Left lung (tissue), 10 donors: ENCODE data around the gene SBF1. TPM values are rescaled to one million over a fixed set of nuclear protein-coding genes. Genes with fewer than 3 reads are reported as not detected.
A peak's percentile ranks its signal among the peaks of the same experiment; 100 is the strongest.

Source experiments
- ATAC-seq: fragments of 200-7000 bp; cut with Tn5 transposase; one replicate; pipeline ENCODE4 v1.9.1; 2020; ENCODE audit warnings: moderate library complexity
- DNase-seq, 4 donors: peaks; one replicate each; pipeline ENCODE4 v3.0.0-alpha.2; 2013 to 2020
- H3K27ac ChIP-seq, 2 donors: fragments of 200-600 bp; sonication (generic) in 1 of 2; one replicate each; pipeline versions ENCODE4 v1.5.0 to v1.8.0; 2020 to 2021
- H3K27me3 ChIP-seq, 2 donors: fragments of 200-600 bp; sonication (generic) in 1 of 2; one replicate each; pipeline versions ENCODE4 v1.5.0 to v1.8.0; 2020 to 2021
- H3K36me3 ChIP-seq, 2 donors: fragments of 200-600 bp; sonication (generic) in 1 of 2; one replicate each; pipeline versions ENCODE4 v1.5.0 to v1.8.0; 2020 to 2021
- H3K4me1 ChIP-seq, 2 donors: fragments of 200-600 bp; one replicate each; pipeline ENCODE4 v1.8.0; 2021
- H3K4me3 ChIP-seq, 2 donors: fragments of 200-600 bp; sonication (generic) in 1 of 2; one replicate each; pipeline versions ENCODE4 v1.5.0 to v1.8.0; 2020 to 2021; ENCODE audit warnings: mild to moderate bottlenecking in 1 of 2
- H3K9me3 ChIP-seq, 2 donors: fragments of 200-600 bp; sonication (generic) in 1 of 2; one replicate each; pipeline versions ENCODE4 v1.5.0 to v1.8.0; 2020 to 2021
- intact Hi-C, 2 donors: fragments of 100-400 bp; cut with DNase I; formaldehyde crosslinking; loops; one replicate each; pipeline versions ENCODE4 v1.11.2 to v1.14.2; 2022
- polyA plus RNA-seq, 6 donors: library from polyadenylated mRNA; unstranded; fragments of 120-200 nt; gene quantifications; one replicate each; pipeline ENCODE4 v1.2.1, GENCODE V29; 2013; ENCODE audit not compliant: insufficient read length in 6 of 6
- total RNA-seq, 2 donors: library from RNA; stranded (reverse); fragmentation: NEBNext Ultra II Directional; extraction: Animal tissue kit (Norgen Biotek cat#: 25700); gene quantifications; one replicate each; pipeline ENCODE4 v1.2.1, GENCODE V29; 2021
- TF ChIP-seq, protein P1 (sequence below), 2 donors: fragments of 200-600 bp; sonication (generic) in 1 of 2; IDR thresholded peaks; one replicate each; pipeline versions ENCODE4 v1.5.0 to v1.8.0; 2021; ENCODE audit warnings: antibody characterized with exemption in 2 of 2
- donor health status: DM: no; HTN: yes; CAD: no.
- donor health status: DM: no; HTN: no; CAD: no.

SBF1 gene
- total and polyA plus RNA-seq, 8 donors: 31.6 to 69.9 (median 41.9) TPM

DNA sequence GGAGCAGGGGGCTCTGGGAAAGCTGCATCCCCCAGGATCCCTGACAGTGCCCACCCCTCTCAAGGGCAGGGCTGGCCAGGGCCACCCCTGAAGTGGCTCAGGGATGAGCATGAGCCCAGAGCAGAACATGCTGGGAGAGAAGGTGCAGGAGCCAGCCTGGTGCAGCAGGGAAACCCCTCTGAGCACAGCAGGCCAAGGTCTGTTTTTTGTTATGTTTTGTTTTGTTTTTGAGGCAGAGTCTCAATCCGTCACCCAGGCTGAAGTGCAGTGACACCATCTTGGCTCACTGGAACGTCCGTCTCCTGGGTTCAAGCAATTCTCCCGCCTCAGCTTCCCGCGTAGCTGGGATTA lies 792 bp upstream of the SBF1 start:
- H3K9me3 ChIP-seq: no peaks in the 10 kb centered on the region
- intact Hi-C loops: no loop called here
- no peak for ATAC-seq
- peak overlapping the region in 1 of 2 donors; percentile 89 for H3K4me3 ChIP-seq
- no peak for DNase-seq
- TF ChIP-seq, protein P1, sequence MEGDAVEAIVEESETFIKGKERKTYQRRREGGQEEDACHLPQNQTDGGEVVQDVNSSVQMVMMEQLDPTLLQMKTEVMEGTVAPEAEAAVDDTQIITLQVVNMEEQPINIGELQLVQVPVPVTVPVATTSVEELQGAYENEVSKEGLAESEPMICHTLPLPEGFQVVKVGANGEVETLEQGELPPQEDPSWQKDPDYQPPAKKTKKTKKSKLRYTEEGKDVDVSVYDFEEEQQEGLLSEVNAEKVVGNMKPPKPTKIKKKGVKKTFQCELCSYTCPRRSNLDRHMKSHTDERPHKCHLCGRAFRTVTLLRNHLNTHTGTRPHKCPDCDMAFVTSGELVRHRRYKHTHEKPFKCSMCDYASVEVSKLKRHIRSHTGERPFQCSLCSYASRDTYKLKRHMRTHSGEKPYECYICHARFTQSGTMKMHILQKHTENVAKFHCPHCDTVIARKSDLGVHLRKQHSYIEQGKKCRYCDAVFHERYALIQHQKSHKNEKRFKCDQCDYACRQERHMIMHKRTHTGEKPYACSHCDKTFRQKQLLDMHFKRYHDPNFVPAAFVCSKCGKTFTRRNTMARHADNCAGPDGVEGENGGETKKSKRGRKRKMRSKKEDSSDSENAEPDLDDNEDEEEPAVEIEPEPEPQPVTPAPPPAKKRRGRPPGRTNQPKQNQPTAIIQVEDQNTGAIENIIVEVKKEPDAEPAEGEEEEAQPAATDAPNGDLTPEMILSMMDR (IDR thresholded peaks at IDR 0.05): no peak
- H3K36me3 ChIP-seq: no peaks in the 10 kb centered on the region
- H3K27ac ChIP-seq: no peak overlapping the region
- peaks cover 29 to 45% of the 10 kb centered on the region in 2 donors for H3K4me1 ChIP-seq
- H3K27me3 ChIP-seq: peaks cover 5 to 27% of the 10 kb centered on the region in 2 donors

DNA sequence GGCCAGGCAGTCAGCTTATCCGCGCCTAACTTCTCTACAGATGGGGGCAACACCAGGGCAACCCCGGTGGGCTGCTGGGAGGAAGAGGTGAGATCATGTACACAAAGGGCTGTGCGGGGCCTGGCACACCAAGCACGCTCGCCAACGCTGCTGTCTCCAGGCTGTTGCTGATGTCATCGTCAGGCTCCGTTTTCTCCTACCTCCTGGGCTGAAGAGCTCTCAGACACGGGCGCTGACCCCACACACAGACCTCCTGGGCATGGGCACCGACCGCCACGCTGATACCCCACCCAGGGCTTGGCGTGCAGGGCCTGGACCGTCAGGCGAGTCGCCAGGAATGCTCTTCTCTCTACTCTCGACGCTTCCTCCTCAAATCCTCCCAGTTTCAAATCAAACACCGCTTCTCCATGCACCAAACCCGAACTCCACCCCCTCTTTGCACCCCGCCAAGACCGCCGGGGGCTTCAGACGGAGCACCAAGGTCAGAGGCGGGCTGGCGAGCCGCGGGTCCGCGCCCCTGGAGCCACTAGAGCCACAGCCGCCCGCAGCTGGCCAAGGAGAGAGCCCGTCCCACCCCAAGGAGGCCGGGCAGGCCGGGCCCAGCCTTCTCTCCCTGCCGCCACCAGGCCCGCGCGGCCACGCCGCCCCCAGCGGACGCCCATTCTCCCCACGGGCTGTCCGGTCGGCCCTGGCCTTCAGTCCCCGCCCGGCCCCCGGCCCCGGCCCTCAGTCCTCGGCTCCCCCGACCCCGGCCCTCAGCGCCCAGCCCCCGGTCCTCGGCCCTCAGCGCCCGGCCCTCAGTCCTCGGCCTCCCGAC lies 772 bp downstream of the SBF1 start:
- peaks cover 37 to 61% of the 10 kb centered on the region in 2 donors for H3K4me1 ChIP-seq
- peak; percentile 57 for ATAC-seq

DNA sequence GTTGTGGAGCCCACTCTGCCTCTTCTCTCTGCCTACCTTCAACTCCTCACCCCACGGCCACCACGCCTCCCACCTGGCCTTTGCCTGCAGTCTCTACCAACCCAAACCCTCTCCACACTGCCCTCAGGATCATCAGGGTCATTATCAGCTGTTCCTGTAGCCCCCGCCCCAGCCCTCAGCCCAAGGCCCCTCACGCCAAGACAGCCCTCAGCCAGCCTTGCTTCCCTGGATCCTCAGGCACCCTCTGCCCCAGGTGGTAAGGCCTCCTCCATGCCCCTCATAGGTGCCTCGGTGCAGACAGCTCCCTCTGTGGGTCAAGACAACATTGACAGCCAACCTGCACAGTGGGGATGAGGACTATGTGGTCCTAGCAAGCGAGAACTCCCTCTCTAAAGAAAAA lies 1.7 kb downstream of the SBF1 start:
- Histone ChIP-seq H3K9me3 (no peaks in the 10 kb centered on the region), H3K27me3 (peaks cover 0 to 5% of the 10 kb centered on the region in 2 donors), H3K27ac (no peak overlapping the region), H3K4me3 (peak overlapping the region in 1 of 2 donors; percentile 89), H3K4me1 (peaks cover 37 to 61% of the 10 kb centered on the region in 2 donors), H3K36me3 (peaks cover 0 to 2% of the 10 kb centered on the region in 2 donors)
- DNase-seq: no peak
- TF ChIP-seq, protein P1 (IDR thresholded peaks at IDR 0.05): no peak
- intact Hi-C loops: no loop called here
- ATAC-seq: no peak

More for the DNA sequence above, 772 bp downstream of the SBF1 start:
- Histone ChIP-seq H3K27me3 (peaks cover 0 to 11% of the 10 kb centered on the region in 2 donors), H3K27ac (peak overlapping the region in 1 of 2 donors; percentile 70), H3K36me3 (no peaks in the 10 kb centered on the region), H3K4me3 (peak overlapping the region; percentile 67 to 89), H3K9me3 (no peaks in the 10 kb centered on the region)
- intact Hi-C loops: no loop called here
- peak in 1 of 4 donors; percentile 86 for DNase-seq
- TF ChIP-seq, protein P1 (IDR thresholded peaks at IDR 0.05): no peak

DNA sequence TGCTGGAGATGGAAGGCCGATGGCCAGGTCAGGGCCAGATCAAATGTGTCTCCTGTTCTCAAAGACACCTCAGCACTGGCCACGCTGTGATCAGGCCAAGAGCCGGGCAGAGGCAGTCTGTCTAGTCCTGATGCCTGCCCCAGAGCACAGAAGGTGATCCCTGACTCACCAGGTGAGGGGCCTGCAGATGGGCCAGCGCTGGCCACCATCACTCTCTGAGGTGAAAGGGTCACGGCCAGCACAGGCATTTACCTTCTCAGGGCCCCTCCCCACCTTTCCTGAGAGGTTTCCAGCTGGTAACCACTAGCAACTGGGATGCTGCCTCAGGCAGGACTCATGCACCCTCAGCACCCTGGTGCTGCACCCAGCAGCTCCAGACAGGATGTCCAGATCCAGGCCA lies 2.9 kb downstream of the SBF1 start:
- Histone ChIP-seq H3K36me3 (peaks cover 0 to 13% of the 10 kb centered on the region in 2 donors), H3K4me3 (no peak overlapping the region), H3K27me3 (no peaks in the 10 kb centered on the region), H3K27ac (no peak overlapping the region), H3K9me3 (no peaks in the 10 kb centered on the region), H3K4me1 (peaks cover 37 to 61% of the 10 kb centered on the region in 2 donors)
- intact Hi-C loops: no loop called here
- ATAC-seq: no peak
- TF ChIP-seq, protein P1 (IDR thresholded peaks at IDR 0.05): no peak
- DNase-seq: no peak

DNA sequence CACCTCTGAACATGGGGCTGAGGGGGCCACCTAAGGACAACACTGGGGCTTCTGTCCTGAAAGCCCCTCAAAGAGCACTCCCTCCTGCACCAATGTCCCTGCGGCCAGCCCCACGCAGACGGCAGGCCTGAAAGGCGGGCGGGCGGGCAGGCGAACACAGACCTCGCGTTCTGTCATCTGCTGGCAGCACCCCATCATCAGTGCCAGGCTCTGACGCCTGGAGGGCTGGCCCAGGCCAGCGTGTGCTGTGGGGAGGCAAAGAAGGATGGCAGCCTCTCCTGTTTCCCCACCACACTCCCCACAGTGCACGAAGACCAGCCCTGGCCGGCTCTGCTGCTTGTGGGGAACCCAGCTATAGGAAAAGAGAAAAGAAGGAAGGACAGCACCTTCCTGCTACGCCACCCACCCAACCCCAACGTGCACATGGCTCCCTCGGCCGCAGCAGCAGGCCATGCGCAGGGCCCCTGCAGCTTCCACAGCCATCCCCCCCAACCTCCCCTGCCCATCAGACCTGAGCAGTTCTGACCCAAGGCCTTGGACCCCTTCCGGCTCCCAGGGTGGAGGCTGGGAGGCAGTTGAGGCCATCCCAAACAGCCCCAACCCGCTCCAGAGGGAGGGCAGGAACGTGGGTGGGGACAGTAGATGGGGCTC lies 3.5 kb downstream of the SBF1 start:
- peaks cover 0 to 20% of the 10 kb centered on the region in 2 donors for H3K36me3 ChIP-seq
- ATAC-seq: no peak
- no peaks in the 10 kb centered on the region for H3K9me3 ChIP-seq
- no peaks in the 10 kb centered on the region for H3K27me3 ChIP-seq
- peak overlapping the region in 1 of 2 donors; percentile 3 for H3K27ac ChIP-seq
- TF ChIP-seq, protein P1 (IDR thresholded peaks at IDR 0.05): no peak
- H3K4me1 ChIP-seq: peaks cover 37 to 61% of the 10 kb centered on the region in 2 donors
- intact Hi-C loops: no loop called here
- H3K4me3 ChIP-seq: no peak overlapping the region
- DNase-seq: peak in 1 of 4 donors; percentile 63
